Stimulated activated CD4-positive, alpha-beta T cell treated with anti-CD3 and anti-CD28 coated beads, Interleukin-4, amount 100 ng/mL, for 1 hour (primary cell): ENCODE results near the gene OPHN1.
"Not testable (repeated sequence)": the region's sequence is repeated elsewhere in the genome, so short reads cannot be mapped to it uniquely, and the experiment has no call there.

Experiments
- DNase-seq: peaks from one replicate; pipeline ENCODE4 v3.0.0-alpha.2; 2020

The OPHN1 gene

GRCh38 chrX:68139791-68140190, 293.5 kb downstream of the OPHN1 start:
- DNase-seq: no peak

GRCh38 chrX:68133181-68133580, 300.1 kb downstream of the OPHN1 start:
- DNase-seq: no peak

GRCh38 chrX:68132749-68133148, 300.5 kb downstream of the OPHN1 start:
- no peak for DNase-seq

- DNase-seq: no peak
Observed at GRCh38 chrX:68121835-68122234, 311.5 kb downstream of the OPHN1 start.

- DNase-seq: no peak
Observed at GRCh38 chrX:68121371-68121770, 311.9 kb downstream of the OPHN1 start.

GRCh38 chrX:68115371-68115770, 317.9 kb downstream of the OPHN1 start:
- no peak for DNase-seq

- DNase-seq: no peak
Observed at GRCh38 chrX:68114573-68115129, 318.6 kb downstream of the OPHN1 start.

GRCh38 chrX:68113837-68114572, 319.3 kb downstream of the OPHN1 start:
- no peak for DNase-seq

GRCh38 chrX:68112321-68112720, 321.0 kb downstream of the OPHN1 start:
- DNase-seq: no peak

GRCh38 chrX:68109162-68109561, 324.1 kb downstream of the OPHN1 start:
- no peak for DNase-seq

GRCh38 chrX:68098431-68098830, 334.9 kb downstream of the OPHN1 start:
- no peak for DNase-seq

- no peak for DNase-seq
Observed at GRCh38 chrX:68090266-68090665, 343.0 kb downstream of the OPHN1 start.

- DNase-seq: no peak
Observed at GRCh38 chrX:68087526-68087925, 345.8 kb downstream of the OPHN1 start.

- DNase-seq: no peak
Observed at GRCh38 chrX:68086709-68087108, 346.6 kb downstream of the OPHN1 start.

- DNase-seq: no peak
Observed at GRCh38 chrX:68084765-68085164, 348.5 kb downstream of the OPHN1 start.

- DNase-seq: no peak
Observed at GRCh38 chrX:68083510-68083909, 349.8 kb downstream of the OPHN1 start.

GRCh38 chrX:68079961-68080360, 353.3 kb downstream of the OPHN1 start:
- no peak for DNase-seq

GRCh38 chrX:68078801-68079200, 354.5 kb downstream of the OPHN1 start:
- DNase-seq: not testable (repeated sequence)

GRCh38 chrX:68077378-68077777, 355.9 kb downstream of the OPHN1 start:
- DNase-seq: no peak

- DNase-seq: no peak
Observed at GRCh38 chrX:68072041-68072440, 361.3 kb downstream of the OPHN1 start.

- DNase-seq: not testable (repeated sequence)
Observed at GRCh38 chrX:68070119-68070518, 363.2 kb downstream of the OPHN1 start.

GRCh38 chrX:68061206-68061535, 372.1 kb downstream of the OPHN1 start:
- DNase-seq: no peak

GRCh38 chrX:68060506-68061205, 372.6 kb downstream of the OPHN1 start:
- no peak for DNase-seq

- DNase-seq: no peak
Observed at GRCh38 chrX:68059469-68059868, 373.8 kb downstream of the OPHN1 start.
